ENCODE data around the gene FKBP15.

Gene FKBP15

GRCh38 chr9:113231701-113232100 is 10.6 kb upstream of the FKBP15 start:
- H3K9me3 ChIP-seq (ENCODE audit: control insufficient read depth in 2 of 2, low read length in 2 of 2): no peaks in the 10 kb centered on the region
- no peak overlapping the region for H3K9ac ChIP-seq (ENCODE audit: low read length in 2 of 2)
- H3K27ac ChIP-seq (ENCODE audit: low read length): no peak overlapping the region
- H3K4me1 ChIP-seq (ENCODE audit: control insufficient read depth, insufficient read depth, low read length): no peaks in the 10 kb centered on the region
- H3K4me3 ChIP-seq (ENCODE audit: low read length in 2 of 2): no peak overlapping the region
- no peaks in the 10 kb centered on the region for H3K36me3 ChIP-seq (ENCODE audit: control insufficient read depth in 2 of 2, insufficient read depth in 2 of 2, low read length in 2 of 2)
- no peaks in the 10 kb centered on the region for H3K27me3 ChIP-seq (ENCODE audit: control insufficient read depth in 1 of 2, insufficient read depth in 2 of 2, low read length in 2 of 2)

DNA sequence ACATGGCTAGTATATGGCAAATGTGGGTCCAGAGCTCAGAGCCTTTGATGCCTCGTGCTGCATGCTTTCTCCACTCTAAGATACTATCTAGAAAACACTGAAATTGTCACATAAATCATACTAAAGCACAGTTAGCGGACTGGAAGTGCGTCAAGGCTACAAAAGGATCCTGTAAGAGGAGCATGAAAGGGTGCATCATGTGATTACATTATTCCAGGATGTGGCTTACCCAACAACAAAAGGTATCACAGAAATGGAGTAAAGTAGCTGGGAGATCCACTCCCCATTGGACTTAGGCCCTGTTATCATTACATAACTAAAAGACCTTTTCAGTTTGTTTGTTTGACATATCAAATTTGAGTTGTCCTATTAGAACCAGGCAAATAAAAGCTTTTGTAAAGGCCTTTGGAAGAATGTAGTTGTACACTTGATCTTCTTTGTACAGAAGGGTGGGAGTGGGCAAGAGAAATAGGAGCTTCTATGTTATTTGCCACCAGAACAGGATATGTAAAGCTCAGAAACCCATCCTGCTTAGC is 7.1 kb upstream of the FKBP15 start:
- Histone ChIP-seq H3K36me3 (ENCODE audit: control insufficient read depth in 2 of 2, insufficient read depth in 2 of 2, low read length in 2 of 2) (no peaks in the 10 kb centered on the region), H3K4me1 (ENCODE audit: control insufficient read depth, insufficient read depth, low read length) (no peaks in the 10 kb centered on the region), H3K4me3 (ENCODE audit: low read length in 2 of 2) (no peak overlapping the region), H3K27me3 (ENCODE audit: control insufficient read depth in 1 of 2, insufficient read depth in 2 of 2, low read length in 2 of 2) (no peaks in the 10 kb centered on the region), H3K9me3 (ENCODE audit: control insufficient read depth in 2 of 2, low read length in 2 of 2) (no peaks in the 10 kb centered on the region), H3K27ac (ENCODE audit: low read length) (no peak overlapping the region), H3K9ac (ENCODE audit: low read length in 2 of 2) (no peak overlapping the region)

DNA sequence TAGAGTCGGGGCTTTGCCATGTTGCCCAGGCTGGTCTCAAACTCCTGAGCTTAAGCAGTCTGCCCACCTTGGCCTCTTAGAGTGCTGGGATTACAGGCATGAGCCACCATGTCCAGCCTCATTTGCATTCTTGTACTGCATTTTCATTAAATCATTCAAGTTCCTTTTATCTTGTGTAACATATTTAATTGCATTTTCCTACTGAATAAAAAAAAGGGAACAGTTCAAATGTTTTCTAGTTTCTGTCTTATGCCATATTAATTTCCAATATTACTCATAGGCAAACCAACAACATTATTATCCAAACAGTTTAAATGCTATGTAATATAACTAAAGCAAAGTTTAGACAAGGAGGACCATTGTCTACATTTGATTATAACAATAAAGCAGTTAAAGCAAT is 6.4 kb upstream of the FKBP15 start:
- no peak overlapping the region for H3K9ac ChIP-seq (ENCODE audit: low read length in 2 of 2)
- H3K4me1 ChIP-seq (ENCODE audit: control insufficient read depth, insufficient read depth, low read length): peaks cover 3% of the 10 kb centered on the region
- H3K9me3 ChIP-seq (ENCODE audit: control insufficient read depth in 2 of 2, low read length in 2 of 2): no peaks in the 10 kb centered on the region
- H3K27me3 ChIP-seq (ENCODE audit: control insufficient read depth in 1 of 2, insufficient read depth in 2 of 2, low read length in 2 of 2): no peaks in the 10 kb centered on the region
- no peak overlapping the region for H3K27ac ChIP-seq (ENCODE audit: low read length)
- no peaks in the 10 kb centered on the region for H3K36me3 ChIP-seq (ENCODE audit: control insufficient read depth in 2 of 2, insufficient read depth in 2 of 2, low read length in 2 of 2)
- no peak overlapping the region for H3K4me3 ChIP-seq (ENCODE audit: low read length in 2 of 2)

GRCh38 chr9:113223963-113224362 is 2.9 kb upstream of the FKBP15 start:
- peaks cover 19% of the 10 kb centered on the region for H3K4me1 ChIP-seq (ENCODE audit: control insufficient read depth, insufficient read depth, low read length)

DNA sequence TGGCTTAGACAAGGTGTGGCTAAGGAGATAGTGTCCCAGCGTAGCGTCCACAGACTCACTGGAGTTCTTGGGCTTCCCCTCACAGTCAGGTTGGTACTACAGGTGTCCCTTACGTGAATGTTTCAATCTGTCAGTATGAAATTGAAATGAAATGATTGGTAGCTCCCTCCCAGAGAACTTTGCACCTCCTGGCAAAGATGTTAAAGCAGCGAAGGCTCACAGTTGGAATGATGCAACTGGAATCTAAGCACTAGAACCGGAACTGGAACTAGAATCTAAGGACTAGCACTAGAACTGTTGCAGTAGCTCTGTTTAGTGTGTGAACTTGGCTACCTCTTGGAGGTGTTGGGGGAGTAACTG is 1.4 kb upstream of the FKBP15 start:
- H3K9ac ChIP-seq (ENCODE audit: low read length in 2 of 2): peak overlapping the region; percentile 85 to 87
- no peaks in the 10 kb centered on the region for H3K36me3 ChIP-seq (ENCODE audit: control insufficient read depth in 2 of 2, insufficient read depth in 2 of 2, low read length in 2 of 2)
- peaks cover 19% of the 10 kb centered on the region for H3K4me1 ChIP-seq (ENCODE audit: control insufficient read depth, insufficient read depth, low read length)
- no peaks in the 10 kb centered on the region for H3K27me3 ChIP-seq (ENCODE audit: control insufficient read depth in 1 of 2, insufficient read depth in 2 of 2, low read length in 2 of 2)
- no peak overlapping the region for H3K27ac ChIP-seq (ENCODE audit: low read length)
- H3K9me3 ChIP-seq (ENCODE audit: control insufficient read depth in 2 of 2, low read length in 2 of 2): no peaks in the 10 kb centered on the region
- H3K4me3 ChIP-seq (ENCODE audit: low read length in 2 of 2): peak overlapping the region; percentile 91 to 98

More at GRCh38 chr9:113223963-113224362, 2.9 kb upstream of the FKBP15 start:
- no peak overlapping the region for H3K4me3 ChIP-seq (ENCODE audit: low read length in 2 of 2)
- no peak overlapping the region for H3K27ac ChIP-seq (ENCODE audit: low read length)
- H3K27me3 ChIP-seq (ENCODE audit: control insufficient read depth in 1 of 2, insufficient read depth in 2 of 2, low read length in 2 of 2): no peaks in the 10 kb centered on the region
- H3K36me3 ChIP-seq (ENCODE audit: control insufficient read depth in 2 of 2, insufficient read depth in 2 of 2, low read length in 2 of 2): no peaks in the 10 kb centered on the region
- no peak overlapping the region for H3K9ac ChIP-seq (ENCODE audit: low read length in 2 of 2)
- no peaks in the 10 kb centered on the region for H3K9me3 ChIP-seq (ENCODE audit: control insufficient read depth in 2 of 2, low read length in 2 of 2)

DNA sequence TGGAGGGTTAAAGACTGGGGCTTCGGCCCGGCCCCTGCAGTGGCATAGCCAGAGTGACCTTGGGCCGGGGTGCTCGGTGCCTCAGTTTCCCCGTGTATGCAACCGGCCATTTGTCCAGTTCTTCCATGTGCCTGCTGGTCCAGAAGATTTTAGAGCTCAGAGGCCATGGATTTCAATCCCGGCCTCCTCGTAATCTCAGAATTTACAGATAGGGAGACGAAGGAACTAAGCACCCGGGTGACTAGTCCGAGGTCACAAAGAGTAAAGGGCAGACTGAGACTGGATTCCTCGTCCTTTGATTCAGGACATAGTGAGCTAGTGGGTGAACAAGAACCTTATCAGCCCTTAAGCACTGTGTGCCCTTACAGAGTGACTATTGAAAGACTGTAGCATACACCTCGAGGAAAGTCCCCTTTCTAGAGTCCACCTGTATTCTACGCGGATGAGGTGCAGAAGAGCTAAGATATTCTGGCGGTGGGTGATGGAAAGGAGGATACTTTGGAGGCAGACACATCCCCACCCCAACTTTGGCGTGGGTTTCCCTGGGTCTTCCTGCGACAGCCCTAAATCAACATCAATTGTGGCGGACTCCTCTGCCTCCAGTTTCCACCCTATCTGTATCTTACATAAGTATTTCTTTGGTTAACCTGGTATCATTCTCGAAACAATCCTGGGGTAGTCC is 864 bp upstream of the FKBP15 start:
- Histone ChIP-seq H3K27me3 (ENCODE audit: control insufficient read depth in 1 of 2, insufficient read depth in 2 of 2, low read length in 2 of 2) (no peaks in the 10 kb centered on the region), H3K27ac (ENCODE audit: low read length) (peak overlapping the region; percentile 71), H3K4me3 (ENCODE audit: low read length in 2 of 2) (peak overlapping the region; percentile 91 to 98), H3K9ac (ENCODE audit: low read length in 2 of 2) (peak overlapping the region; percentile 85 to 87), H3K4me1 (ENCODE audit: control insufficient read depth, insufficient read depth, low read length) (peaks cover 19% of the 10 kb centered on the region), H3K36me3 (ENCODE audit: control insufficient read depth in 2 of 2, insufficient read depth in 2 of 2, low read length in 2 of 2) (no peaks in the 10 kb centered on the region), H3K9me3 (ENCODE audit: control insufficient read depth in 2 of 2, low read length in 2 of 2) (no peaks in the 10 kb centered on the region)

DNA sequence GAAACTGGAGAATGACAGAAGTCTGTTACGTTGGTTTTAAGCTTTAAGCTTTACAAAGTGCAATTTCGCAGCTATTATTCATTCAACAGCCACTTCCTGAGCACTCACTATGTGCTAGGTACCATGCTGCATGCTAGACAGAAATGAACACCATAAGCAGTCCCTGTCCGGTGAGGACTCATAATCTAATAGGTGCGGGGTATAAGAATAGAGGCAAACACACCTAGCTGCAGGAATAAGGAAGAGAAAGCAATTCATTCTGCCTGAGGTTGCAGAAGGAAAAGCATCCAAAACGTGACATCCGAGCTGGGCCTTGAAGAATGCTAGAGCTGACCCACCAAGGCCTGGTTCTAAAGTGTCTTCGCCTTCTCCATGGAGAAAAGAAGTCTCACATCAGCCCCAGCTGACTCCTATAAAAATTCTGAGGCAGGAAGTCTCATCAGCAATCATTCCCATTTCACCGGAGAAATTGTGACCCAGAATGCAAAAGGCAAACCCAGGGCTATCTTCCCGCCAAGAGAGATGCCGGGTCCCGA is 542 bp downstream of the FKBP15 start:
- H3K9me3 ChIP-seq (ENCODE audit: control insufficient read depth in 2 of 2, low read length in 2 of 2): no peaks in the 10 kb centered on the region
- H3K9ac ChIP-seq (ENCODE audit: low read length in 2 of 2): peak overlapping the region; percentile 82 to 94
- H3K27me3 ChIP-seq (ENCODE audit: control insufficient read depth in 1 of 2, insufficient read depth in 2 of 2, low read length in 2 of 2): no peaks in the 10 kb centered on the region
- peak overlapping the region; percentile 81 for H3K27ac ChIP-seq (ENCODE audit: low read length)
- H3K36me3 ChIP-seq (ENCODE audit: control insufficient read depth in 2 of 2, insufficient read depth in 2 of 2, low read length in 2 of 2): no peaks in the 10 kb centered on the region
- H3K4me1 ChIP-seq (ENCODE audit: control insufficient read depth, insufficient read depth, low read length): peaks cover 19% of the 10 kb centered on the region
- peak overlapping the region; percentile 94 to 98 for H3K4me3 ChIP-seq (ENCODE audit: low read length in 2 of 2)

DNA sequence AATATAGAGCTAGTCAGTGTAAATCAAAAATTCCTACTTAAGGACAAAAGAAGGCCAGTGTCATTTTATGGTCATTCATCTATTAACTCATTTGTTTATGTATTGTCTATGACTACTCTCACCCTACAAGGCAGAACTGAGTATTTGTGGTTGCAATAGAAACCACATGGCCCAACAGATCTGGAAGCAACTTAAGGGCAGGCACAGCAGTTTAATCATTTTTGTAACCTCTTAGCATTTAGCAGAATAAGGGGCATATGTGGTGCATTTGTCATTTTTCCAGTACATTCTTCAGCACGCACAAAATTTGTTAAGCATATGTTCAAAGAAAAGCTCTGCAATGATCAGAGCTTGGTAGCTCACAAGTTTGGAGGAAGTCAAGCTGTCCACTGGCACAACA is 1.1 kb downstream of the FKBP15 start:
- Histone ChIP-seq H3K27me3 (ENCODE audit: control insufficient read depth in 1 of 2, insufficient read depth in 2 of 2, low read length in 2 of 2) (no peaks in the 10 kb centered on the region), H3K9ac (ENCODE audit: low read length in 2 of 2) (peak overlapping the region; percentile 82 to 94), H3K9me3 (ENCODE audit: control insufficient read depth in 2 of 2, low read length in 2 of 2) (no peaks in the 10 kb centered on the region), H3K4me1 (ENCODE audit: control insufficient read depth, insufficient read depth, low read length) (peaks cover 19% of the 10 kb centered on the region), H3K4me3 (ENCODE audit: low read length in 2 of 2) (peak overlapping the region; percentile 94 to 98), H3K36me3 (ENCODE audit: control insufficient read depth in 2 of 2, insufficient read depth in 2 of 2, low read length in 2 of 2) (no peaks in the 10 kb centered on the region), H3K27ac (ENCODE audit: low read length) (no peak overlapping the region)

DNA sequence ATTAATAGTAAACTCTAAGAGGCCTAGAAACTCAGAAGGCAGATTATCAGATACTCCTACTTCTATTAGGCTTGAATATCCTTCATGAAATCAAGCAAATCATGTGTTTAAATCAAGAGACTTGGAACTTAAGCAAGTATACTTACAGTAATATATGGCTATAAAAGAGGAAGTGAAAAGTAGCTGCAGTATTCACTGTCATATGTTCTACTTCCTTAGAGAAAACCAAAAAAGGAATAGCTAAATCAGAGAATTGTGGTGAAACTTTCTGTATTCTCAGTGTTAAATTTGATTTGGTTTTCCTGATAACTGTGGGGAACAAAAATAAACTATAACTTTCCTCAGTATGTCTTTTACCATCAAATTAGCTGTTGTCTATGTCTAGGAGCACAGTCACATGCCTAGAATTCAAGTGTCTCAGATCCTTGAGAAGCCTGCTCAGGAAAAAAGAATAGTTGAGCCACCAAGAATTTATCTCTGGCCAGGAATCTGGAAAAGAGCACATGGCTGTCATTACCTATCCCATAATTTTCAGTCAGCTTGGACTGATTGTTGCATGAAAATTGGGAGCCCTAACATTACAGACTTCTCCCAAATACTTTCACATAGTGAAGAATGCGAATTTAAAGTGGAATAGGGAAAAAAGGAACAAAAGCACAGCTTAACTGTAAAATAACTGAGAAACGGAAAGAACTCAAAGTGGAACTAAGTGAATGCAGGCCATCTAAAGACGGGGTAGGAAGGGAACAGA is 1.7 kb downstream of the FKBP15 start:
- Histone ChIP-seq H3K36me3 (ENCODE audit: control insufficient read depth in 2 of 2, insufficient read depth in 2 of 2, low read length in 2 of 2) (no peaks in the 10 kb centered on the region), H3K4me3 (ENCODE audit: low read length in 2 of 2) (peak overlapping the region in 1 of 2 donors; percentile 94), H3K9me3 (ENCODE audit: control insufficient read depth in 2 of 2, low read length in 2 of 2) (no peaks in the 10 kb centered on the region), H3K27ac (ENCODE audit: low read length) (no peak overlapping the region), H3K9ac (ENCODE audit: low read length in 2 of 2) (no peak overlapping the region), H3K27me3 (ENCODE audit: control insufficient read depth in 1 of 2, insufficient read depth in 2 of 2, low read length in 2 of 2) (no peaks in the 10 kb centered on the region), H3K4me1 (ENCODE audit: control insufficient read depth, insufficient read depth, low read length) (peaks cover 19% of the 10 kb centered on the region)

DNA sequence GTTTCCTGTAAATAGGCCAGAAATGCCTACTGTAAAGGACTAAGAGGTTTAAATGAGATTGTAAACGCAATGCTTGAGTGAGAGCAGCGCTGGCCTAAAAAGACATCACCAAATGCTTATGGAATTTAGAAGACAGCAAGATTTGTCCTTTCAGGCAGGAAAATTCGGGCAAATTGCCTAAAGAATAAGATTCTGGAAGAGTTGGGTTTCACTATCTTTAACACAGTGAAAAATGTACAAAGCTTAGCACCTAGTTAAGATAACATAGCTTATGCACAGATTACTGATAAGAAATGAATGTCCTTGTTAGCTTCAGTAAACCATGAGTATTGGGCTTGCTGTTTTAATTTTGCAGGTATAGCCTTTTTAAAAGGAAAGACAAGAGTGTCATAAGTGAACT is 4.7 kb downstream of the FKBP15 start:
- no peaks in the 10 kb centered on the region for H3K9me3 ChIP-seq (ENCODE audit: control insufficient read depth in 2 of 2, low read length in 2 of 2)

More for the DNA sequence above, 4.7 kb downstream of the FKBP15 start:
- no peaks in the 10 kb centered on the region for H3K27me3 ChIP-seq (ENCODE audit: control insufficient read depth in 1 of 2, insufficient read depth in 2 of 2, low read length in 2 of 2)
- H3K4me1 ChIP-seq (ENCODE audit: control insufficient read depth, insufficient read depth, low read length): peaks cover 9% of the 10 kb centered on the region
- H3K9ac ChIP-seq (ENCODE audit: low read length in 2 of 2): no peak overlapping the region
- peaks cover 0 to 3% of the 10 kb centered on the region in 2 donors for H3K36me3 ChIP-seq (ENCODE audit: control insufficient read depth in 2 of 2, insufficient read depth in 2 of 2, low read length in 2 of 2)
- no peak overlapping the region for H3K4me3 ChIP-seq (ENCODE audit: low read length in 2 of 2)
- H3K27ac ChIP-seq (ENCODE audit: low read length): no peak overlapping the region
